COLO668 (cell line): ENCODE results near the gene SBF1.
"Not testable (repeated sequence)": the region's sequence is repeated elsewhere in the genome, so short reads cannot be mapped to it uniquely, and the experiment has no call there.

Experiments used
- DNase-seq: peaks from one replicate; lab custom pipeline; 2025; ENCODE audit not compliant: unreplicated experiment; lab: John Stamatoyannopoulos, UW

SBF1 gene

DNA sequence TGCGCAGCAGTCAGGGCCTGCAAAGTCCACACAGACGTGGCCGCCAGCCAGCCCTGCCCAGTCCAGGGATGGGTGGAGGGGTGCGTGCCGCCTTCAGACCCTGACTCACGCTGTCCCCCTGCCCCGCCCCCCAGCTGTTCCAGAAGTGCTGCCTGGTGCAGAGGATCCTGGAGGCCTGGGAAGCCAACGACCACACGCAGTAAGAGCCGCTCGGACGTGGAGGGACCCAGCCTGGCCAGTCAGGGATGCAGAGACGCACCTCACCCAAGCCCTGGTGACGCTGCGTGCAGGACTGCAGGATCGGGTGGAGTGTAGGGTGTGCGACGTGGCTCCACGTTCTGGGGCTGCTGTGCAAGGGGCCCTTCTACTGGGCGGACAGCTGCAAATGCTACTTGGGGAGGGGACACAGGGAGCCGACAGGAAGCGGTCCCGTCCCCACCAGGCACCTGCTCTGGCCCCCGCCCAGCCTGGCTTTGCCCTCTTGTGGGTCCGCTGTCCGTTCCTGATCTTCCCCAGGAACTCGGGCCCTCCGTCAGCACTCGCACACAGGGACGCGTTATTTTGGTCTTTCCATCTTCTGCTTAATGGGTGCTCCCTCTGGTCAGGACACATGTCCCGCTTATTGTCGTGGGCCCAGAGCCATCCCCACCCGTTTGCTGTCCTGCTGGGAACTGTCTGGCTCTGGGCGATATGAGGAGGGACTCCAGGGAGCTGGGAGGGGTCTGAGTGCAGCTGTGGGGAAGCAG, 42.5 kb downstream of the SBF1 start:
- no peak for DNase-seq

DNA sequence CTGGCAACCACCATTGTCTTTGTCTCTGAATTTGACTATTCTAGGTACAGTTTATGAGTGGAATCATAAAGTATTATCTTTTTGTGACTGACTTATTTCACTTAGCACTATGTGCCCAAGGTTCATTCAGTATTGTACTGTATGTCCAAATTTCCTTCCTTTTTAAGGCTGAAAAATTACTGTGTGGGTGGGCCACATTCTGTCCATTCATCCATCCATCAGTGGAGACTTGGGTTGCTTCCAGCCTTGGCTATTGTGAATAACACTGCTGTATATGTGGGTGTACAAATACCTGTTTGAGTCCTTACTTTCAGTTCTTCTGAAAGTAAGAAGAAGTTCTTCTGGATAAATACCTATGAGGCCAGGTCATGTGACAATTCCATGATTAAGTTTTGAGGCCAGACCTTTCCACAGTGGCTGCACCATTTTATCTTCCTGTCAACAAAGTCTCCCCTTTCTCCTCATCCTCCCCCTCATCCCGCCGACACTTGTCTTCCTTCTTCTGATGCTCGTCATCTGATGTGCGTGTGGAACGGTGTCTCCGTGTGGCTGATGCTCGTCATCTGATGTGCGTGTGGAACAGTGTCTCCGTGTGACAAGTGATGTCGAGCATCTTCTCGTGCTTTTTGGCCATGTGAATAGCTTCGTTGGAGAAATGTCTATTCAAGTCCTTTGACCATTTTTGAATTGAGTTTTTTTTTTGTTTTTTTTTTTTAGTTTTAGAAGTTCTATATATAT, 49.5 kb downstream of the SBF1 start:
- no peak for DNase-seq

DNA sequence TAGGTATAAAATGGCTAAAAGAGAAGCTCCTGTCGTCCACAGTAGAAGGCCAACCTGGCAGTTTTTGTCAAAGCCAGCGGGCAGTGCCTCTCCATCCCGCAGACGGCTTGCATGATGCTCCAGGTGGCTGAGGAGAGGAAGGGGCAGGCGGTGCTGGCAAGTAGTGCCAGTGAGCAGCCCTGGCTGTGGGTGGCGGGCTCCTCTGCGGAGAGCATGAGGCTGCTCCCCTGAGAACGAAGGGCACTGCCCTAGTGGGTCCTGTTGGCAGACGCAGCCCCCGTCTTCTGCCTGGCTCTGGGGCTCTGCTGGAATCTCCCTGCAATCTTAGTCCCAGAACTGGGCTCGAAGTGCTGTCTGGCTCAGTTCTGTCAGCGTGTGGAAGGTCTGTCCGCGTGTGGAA, 50.9 kb downstream of the SBF1 start:
- no peak for DNase-seq

DNA sequence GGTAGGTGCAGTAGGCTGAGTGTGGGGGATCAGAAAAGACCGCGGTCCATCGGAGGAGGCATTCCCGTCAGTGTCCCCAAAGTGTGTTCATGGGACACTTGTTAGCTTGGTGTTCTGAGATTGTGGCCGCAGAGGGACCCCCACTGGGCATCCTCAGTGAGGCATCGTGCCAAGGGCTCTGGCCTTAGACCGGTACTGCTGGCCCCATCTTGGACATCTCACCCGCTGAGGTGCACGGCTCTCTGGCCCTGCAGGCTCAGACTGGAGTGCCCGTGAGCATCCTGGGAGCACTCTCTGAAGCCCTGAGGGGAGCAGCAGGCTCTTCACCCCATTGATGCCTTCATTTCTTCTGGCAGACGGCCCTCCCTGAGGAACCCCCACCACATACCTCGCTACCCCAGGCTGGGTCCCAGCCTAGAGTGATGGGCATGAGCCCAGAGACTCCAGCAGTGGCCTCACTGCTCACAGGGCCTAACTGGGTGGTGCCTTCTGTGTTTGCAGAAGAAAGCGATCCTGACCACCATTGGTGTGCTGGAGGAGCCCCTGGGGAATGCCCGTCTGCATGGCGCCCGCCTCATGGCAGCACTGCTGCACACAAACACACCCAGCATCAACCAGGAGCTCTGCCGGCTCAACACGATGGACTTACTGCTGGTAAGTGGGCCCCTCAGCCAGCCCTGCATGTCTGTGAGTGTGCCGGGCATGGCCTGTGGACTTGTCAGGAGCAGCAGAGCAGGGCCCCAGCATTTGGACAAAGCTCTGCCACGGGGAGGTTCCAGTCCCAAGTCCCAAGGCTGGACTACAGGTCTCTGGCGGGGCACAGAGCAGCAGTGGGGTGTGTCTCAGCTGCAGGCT, 51.6 kb downstream of the SBF1 start:
- no peak for DNase-seq

DNA sequence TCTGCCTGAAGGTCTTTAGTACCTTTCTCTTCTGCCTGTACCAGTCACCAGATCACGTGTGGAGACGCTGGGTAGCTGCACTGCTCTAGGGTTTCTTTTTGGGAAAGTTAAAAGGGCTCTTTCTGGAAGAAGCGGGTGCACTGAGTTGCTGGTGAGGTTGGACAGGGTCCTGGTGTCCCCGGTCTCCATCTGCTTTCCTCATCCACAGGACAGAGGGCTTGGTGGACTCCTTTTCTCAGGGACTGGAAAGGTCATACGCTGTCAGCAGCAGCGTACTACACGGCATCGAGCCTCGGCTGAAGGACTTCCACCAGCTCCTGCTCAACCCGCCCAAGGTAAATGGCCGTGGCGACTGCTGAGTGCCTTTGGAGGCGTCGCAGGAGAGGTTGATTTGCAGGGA, 52.8 kb downstream of the SBF1 start:
- no peak for DNase-seq

DNA sequence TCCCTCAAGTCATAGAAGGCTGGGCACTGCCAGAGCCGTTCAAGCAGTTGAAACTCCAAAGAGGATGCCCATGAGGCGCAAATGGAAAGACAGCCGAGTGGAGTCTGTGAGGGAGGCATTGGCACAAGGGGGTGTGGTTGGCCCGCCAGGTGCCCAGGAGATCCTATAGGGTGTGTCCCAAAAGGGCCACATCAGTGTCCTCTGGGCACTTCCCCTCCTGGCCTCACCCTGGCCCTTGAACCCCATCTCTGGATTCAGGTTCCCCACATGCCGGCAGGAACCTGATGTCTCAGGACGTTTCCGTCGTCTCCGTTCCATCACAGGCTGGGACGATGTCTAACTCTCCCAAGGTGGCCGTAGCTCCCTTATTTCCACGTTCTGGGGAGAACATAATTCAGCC, 54.3 kb downstream of the SBF1 start:
- DNase-seq: no peak

DNA sequence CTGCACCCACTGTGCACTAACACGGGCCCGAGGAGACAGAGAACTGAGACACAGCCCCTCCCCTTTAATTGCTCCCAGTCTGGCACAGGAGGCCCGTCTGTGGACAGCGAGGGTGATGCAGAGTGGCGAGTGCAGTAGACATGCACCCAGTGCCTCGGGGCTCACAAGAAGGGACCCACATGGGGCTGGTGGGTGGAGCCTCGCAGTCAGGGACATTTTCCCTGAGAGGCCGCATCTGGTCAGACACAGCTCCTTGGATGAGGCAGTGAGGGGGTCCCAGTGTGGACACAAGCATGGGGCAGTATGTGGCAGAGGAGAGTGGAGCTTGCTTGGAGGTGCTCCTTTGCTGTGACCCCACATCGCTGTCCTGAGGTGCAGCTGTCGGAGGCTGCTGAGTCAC, 54.8 kb downstream of the SBF1 start:
- no peak for DNase-seq

DNA sequence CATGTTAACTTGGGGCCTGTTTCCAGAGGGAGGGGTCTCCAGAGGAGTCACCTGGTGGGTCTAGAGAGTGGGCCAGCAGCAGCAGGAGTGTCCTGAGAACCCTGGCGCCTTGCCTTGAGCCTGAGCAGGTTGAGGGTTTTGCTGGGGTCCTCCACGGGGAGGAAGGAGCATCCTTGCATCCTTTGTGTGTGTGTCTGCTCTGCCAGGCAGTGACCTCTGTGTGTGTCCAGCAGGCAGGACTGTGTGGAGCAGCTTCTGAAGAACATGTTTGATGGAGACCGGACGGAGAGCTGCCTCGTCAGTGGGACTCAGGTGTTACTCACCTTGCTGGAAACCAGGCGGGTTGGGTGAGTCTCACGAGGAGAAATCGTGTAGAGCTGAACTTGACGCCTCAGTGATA, 55.7 kb downstream of the SBF1 start:
- DNase-seq: no peak

DNA sequence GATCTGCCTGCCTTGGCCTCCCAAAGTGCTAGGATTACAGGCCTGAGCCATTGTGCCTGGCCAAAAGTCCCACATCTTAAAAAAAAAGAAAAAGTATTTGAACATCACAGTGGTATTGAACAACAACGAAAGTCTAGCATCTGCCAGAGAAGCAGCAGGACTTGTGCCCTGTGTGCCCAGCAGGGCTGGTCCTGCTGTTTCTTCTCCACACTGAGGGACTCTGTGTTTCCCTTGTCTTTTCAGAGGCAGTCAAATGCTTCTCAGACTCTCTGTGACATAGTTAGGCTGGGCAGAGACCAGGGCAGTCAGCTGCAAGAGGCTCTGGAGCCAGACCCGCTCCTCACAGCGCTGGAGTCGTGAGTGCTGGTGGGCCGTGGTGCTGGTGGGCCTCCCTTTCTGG, 56.2 kb downstream of the SBF1 start:
- DNase-seq: no peak

DNA sequence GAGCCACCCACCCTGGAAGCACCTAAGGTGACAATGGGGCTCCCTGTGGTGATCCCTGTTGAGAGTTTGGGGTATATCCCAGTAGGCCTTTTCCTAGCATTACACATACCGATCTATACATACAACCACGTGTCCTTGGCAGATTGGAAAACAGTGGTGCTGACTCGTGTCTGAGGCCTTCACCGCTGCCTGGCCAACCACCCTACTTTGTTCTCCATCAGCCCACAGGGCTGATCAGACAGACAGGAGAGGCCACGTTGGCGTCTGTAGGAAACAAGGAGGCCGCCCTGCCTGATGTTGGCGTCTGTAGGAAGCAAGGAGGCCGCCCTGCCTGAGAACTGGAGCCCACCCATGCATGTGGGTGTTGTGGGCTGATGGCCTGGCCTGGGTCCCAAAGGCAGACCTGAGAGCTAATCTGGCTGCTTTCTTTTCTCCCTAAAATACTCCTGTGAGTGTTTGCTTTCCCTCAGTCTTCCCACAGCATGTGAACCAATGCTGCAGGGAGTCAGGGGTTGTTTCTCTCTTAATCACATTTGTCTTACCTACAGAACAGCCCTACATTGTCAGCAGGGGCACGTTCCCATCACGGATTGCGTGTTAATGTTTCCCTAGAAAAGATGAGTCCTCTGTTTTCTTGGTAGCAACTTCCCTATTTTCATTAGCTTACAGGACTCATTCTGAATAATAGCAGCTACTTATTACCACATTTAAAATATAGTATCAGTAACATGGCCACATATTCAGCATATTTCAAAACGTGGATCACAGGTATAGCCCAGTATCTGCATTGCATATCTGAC, 57.2 kb downstream of the SBF1 start:
- no peak for DNase-seq

DNA sequence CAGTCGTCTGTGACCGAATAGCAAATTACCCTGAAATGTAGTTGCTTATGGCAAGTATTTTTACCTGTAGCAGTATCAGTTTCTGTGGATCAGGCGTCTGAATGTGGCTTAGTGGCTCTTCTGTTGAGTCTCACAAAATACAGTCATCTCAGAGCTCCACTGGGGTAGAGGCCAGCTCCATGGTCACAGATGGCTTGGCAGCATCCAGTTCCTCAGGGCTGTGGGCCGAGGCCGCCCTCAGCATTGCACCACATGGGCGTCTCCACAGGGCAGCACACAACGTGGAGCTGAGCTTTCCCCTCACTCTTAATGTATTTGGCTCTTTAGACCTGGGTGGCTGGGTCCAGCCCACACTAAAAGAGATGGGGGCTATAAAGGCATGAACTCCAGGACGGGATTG, 57.8 kb downstream of the SBF1 start:
- no peak for DNase-seq

DNA sequence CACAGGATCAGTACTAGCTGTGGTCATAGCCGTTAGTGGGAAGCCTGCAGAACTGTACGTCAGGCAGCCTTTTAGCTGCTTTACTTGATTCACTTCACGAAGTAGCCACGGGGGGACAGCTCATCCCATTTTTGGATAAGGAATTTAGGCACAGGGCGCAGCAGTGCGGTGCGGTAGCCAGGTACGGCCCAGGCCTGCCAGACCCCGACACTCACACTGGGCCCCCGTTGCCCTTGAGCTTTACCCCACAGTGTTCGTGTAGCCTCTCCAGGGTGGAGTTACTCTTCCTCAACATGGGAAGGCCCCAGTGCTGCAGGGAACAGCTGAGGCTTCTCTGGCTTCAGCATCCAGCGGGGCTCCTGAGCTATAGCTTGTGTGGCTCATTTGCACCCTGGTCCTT, 59.4 kb downstream of the SBF1 start:
- no peak for DNase-seq

DNA sequence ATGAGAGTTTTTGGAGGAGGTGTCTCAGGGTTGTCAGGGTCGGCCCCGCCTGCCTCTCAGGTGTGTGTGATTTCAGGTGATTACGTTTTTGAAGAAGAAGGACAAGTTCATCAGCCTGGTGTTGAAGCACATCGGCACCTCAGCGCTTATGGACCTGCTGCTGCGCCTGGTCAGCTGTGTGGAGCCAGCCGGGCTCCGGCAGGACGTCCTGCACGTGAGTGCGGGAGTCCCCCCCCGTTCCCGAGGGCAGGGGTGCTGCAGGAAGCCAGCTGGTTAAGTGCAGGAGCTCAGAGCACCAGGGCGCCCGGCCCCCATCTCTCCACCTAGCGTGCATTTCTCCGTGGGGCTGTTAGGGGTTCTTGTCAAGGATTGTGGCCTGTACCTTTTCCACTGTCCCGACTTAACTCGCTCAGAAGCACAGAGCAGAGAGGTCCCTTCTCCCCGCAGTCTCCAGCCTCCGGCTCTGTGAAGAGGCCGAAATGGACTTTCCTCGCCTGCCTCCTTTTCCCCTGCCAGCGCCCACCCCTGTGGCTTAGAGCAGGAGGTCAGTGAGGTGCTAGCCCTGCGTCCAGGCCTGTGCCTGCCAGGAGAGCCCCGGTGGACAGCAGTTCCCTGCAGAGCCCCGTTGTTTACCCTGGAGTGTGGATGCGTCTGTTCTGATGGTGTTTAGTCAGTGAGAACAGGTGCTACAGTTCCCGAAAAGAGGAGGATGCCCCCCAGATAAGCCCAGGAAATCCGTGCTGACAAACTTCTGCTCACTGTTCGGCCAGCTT, 60.2 kb downstream of the SBF1 start:
- no peak for DNase-seq

DNA sequence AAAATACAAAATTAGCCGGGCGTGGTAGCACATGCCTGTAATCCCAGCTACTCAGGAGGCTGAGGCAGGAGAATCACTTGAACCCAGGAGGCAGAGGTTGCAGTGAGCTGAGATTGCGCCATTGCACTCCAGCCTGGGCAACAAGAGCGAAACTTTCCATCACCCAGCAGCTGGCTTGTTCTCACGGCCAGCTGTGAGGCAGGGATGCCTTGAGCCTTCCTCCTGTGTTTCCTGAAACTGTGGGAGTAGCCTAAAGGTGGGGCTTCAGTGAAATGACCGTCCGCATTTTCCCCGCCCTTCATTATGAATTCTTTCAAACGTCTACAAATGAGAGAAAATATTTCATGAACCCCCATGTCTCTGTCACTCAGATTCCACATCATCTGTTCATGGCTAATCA, 65.9 kb downstream of the SBF1 start:
- not testable (repeated sequence) for DNase-seq

DNA sequence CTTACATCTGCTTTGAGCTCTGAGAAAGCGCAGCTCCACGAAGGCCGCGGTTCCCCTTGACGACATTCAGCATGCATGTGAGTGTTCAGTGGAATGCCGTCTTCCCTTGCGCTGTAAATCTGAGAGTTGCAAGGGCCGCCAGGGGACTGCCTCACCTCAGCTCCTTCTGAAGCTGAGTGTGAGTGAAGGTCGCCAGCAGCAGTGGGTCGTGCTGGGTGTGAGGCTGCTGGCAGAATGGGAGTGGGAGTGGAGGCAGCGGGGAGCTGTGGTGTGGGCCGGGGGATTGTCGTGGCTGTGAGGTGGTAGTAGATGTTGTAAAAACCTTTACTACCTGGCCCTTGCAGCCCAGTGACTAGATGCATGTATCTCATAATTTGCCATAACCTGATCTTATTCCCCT, 66.5 kb downstream of the SBF1 start:
- no peak for DNase-seq

DNA sequence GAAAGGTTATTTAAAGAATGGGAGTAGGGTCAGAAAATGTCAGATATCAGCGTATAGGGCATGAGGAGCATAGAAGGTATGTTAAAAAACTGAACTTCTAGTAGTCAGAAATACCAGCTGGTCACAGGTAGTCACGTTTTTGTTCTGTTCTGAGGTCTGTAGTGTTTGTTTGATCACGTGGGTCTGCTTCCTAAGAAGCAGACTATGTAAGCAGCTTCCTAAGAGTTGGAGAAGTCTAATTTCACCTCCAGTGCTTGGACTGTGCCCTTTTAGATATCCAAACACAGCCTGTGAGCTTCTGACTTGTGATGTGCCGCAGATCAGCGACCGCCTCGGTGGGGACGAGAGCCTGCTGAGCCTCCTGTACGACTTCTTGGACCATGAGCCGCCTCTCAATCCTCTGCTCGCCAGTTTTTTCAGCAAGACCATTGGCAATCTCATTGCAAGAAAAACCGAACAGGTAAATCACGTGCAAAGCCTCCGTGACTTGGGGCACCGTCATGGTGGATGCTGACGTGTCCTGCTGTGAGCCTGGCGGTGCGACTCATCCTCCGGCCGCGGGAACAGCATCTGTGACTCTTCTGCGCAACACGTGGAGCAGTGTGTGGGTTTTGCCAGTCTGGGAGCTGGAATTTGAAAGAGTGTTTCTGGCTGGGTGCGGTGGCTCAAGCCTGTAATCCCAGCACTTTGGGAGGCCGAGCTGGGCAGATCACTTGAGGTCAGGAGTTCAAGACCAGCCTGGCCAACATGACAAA, 68.2 kb downstream of the SBF1 start:
- DNase-seq: no peak

DNA sequence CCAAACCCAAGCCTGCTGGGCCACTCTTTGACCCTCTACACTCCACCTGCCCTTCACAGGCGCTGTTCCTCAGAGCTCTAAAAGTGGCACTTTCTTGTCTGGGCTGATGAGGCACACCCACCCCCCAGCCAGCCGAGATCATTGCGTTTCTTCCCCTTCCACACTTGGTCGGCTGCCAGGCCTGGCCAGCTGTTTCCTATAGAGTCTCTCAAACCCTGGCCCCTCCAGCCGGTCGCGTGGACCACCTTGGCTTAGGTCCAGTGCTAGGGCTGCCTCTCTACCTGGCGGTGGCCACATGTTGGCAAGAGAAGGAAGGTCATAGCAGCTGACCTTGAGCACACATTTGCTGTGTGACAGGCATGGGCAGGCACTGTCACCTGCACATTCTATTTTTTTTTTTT, 71.1 kb downstream of the SBF1 start:
- DNase-seq: no peak

DNA sequence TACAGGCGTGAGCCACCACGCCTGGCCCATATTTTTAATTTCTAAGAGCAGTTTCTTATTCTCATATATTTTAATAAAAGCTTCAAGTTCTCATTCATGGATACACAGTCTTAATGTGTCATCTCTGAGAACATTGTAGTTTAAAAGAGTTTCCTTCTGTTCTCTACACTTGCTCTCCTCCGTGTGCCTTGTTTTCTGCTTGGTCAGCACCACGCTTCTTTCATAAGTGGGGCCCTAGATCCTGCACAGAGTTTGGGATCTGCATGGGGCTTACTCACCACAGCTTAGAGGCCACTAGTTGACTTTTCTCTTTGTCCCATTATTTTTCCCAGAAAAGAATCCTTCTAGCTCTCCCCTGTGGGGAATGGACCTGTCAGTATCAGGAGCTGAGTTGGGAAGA, 72.9 kb downstream of the SBF1 start:
- no peak for DNase-seq

DNA sequence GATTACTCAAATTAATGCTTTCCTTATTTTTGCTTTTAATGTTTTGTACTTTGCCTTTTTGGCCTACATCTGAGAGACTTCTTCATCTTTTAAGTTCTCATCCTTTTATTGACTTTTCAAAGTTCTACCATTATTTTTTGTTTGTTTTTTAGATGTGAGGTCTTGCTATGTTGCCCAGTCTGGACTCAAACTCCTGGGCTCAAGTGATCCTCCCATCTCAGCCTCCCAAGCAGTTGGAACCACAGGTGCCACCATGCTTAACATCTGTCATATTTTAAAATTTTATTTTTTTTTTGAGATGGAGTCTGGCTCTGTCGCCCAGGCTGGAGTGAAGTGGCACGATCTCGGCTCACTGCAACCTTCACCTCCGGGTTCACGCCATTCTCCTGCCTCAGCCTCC, 73.9 kb downstream of the SBF1 start:
- DNase-seq: no peak

DNA sequence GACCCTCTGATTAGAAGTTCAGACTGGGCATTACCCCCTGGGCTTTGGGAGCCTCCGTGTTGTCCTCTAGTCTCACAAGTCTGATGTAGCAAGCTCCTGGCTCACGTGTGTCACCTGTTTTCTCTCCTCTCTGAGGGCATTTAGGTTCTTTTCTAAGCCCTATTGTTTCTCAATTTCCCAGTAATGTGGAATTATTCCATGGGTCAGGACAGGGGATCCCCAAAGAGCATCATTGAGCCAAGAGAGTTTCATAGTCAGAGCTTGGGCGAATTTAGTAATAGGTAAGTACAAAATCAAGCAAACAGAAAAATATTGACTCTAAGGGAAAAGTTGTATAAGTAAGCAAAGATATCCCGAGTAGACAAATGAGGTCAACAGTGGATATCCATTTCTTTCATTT, 74.4 kb downstream of the SBF1 start:
- no peak for DNase-seq
